HPDE6-E6E7 (cell line): ENCODE measurements around the gene SNW1.
"Not testable (repeated sequence)": the region's sequence is repeated elsewhere in the genome, so short reads cannot be mapped to it uniquely, and the experiment has no call there.

Source experiments
- DNase-seq: peaks from one replicate; pipeline ENCODE4 v3.0.0; 2011; ENCODE audit warnings: missing footprints; ENCODE audit errors: extremely low spot score

Gene SNW1

GRCh38 chr14:77747425-77747824 is 13.5 kb downstream of the SNW1 start:
- DNase-seq = not testable (repeated sequence)

DNA sequence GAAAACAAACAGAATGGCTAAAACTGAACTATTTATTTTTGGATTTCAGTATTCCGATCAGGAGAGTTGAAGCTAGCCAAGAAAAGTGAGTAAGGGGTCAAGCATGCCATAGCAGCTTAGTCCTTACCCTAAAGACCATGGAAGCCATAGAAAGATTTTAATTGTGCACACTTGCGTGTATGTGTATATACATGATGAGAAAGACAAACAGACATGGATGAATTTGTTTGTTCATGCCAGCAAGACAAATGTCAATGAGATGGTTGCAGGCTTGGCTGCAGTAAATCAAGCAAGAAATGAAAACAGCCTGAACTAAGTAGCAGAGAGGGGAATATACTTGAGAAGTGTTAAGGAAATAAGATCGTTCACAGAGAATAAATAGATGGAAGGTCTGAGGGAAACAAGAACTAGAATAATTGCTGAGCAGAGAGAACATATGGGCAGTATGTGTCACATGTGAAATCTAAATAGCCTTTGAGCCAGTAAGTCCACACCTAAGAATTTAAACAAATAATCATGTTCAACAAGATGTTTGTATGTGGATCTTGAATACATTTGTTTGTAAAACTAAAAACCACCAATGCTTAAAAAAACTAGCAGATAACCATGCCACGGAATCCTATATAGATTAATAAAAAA is 14.8 kb downstream of the SNW1 start:
- DNase-seq = no peak

DNA sequence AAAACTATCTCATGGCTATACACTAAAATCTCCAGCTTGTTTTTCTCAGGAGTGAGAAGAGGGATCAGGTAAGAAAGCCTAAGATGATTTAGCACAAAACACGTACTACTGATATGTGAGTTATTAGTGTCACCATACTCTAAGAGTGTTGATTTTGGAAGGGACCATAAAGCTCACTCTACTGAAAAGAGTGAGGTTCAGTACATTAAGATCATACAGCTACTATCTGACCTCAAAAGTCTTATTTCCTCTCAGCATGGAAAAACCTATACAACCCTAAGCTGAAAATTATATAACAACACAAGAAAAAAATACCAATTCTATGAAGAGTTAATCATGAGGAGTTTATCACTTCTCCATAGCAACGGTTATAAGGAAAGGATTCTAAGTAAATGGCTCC is 19.5 kb downstream of the SNW1 start:
- DNase-seq = no peak

GRCh38 chr14:77738559-77739250 is 22.3 kb downstream of the SNW1 start:
- DNase-seq = peak; percentile 11

DNA sequence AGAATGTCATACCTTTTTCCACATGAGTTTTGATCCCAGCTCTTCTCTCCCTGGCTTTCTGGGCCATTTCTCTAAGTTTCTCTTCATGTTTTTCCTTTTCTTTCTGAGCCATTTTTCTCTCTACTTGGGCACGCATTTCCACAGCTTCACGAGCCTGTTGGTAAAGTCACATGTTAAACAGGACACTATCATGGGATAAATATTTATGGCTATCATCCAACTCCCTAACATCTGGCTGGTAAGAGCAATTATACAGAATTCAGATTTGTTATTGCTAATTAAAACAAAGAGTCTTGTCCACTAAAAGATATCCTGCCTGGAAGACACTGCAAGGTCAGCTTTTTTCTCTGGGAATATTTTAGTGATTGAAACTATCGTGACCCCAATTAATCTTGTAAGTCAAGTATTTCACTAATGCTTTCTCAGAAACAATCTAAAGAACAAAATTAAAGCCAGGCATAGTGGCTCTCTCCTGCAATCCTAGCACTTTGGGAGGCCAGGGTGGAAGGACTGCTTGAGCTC is 29.9 kb downstream of the SNW1 start:
- no peak for DNase-seq

GRCh38 chr14:77722301-77722700 is 38.7 kb downstream of the SNW1 start:
- no peak for DNase-seq

DNA sequence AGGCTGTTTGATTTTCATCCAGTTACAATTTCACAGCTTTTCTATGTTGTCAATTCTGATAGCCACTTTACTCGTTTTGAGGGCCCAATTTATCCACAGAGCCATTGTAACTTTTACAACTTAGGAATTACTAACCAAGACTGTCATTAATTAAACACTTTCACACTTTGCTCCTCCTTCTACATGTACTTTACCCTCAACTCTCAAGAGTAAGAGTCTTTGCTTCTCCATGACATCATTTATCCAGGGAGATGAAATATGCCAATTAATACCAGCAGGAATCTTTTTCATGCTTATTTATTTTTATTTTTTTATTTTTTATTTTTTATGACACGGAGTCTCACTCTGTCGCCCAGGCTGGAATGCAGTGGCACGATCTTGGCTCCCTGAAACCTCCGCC is 39.5 kb downstream of the SNW1 start:
- DNase-seq = no peak

DNA sequence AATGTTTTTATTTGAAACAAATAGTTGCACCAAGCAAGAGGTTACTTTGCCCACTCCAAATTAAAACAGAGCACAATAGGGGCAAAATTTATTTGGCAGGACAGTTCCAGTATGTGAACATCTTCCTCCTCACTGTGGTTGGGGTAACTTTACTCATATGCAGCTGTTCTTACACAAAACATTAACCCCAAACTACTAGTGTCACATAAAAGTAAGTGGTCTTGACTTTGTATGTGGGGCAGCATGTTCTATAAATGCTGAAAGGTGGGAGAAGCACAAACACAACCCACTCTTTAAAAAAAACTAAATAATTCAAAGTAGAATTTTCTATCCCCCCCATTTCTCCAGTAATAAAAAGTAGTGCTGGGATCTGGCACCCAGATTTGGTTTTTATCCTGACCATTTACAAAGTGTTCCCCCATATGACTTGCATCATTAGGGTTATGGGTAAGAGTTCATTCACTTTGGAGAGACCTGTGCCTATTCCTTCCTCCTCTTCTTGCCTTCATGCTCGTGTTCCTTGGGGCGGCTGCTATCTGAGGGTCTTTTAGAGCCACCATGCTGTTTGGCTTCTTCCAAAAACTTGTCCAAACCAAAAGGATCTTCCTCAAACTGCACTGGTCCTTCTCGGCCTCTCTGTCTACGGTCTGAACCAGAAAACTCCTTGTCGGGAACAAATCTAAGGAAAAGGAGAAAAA is 43.2 kb downstream of the SNW1 start:
- DNase-seq = no peak

GRCh38 chr14:77714926-77715325 is 46.0 kb downstream of the SNW1 start:
- no peak for DNase-seq

- DNase-seq = no peak
Observed at GRCh38 chr14:77710364-77710763, 50.6 kb downstream of the SNW1 start.

- no peak for DNase-seq
Observed at GRCh38 chr14:77709412-77709811, 51.5 kb downstream of the SNW1 start.

DNA sequence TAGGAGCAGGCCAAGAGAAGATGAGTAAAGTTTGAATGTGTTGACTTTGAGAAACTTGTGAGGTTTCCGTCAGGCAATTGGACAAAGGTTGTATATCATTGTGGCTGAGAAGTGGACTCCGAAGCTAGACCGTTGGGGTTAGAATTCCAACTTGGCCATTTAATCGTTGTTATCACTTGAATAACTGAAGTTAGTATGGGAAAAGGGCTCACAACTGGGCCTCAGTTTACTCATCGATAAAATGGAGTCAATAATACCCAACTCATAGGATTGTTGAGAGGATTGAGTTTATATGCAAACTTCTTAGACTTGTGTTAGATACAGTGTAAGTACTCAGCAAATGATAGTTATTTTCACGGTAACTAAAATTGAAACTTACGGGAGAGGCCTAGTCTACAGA is 52.2 kb downstream of the SNW1 start:
- no peak for DNase-seq

- DNase-seq = peak; percentile 80
Observed at GRCh38 chr14:77707724-77708408, 53.1 kb downstream of the SNW1 start, which contains the start of the genes ALKBH1 and SLIRP. TSS of gene ALKBH1 (minus strand) at chr14:77708023. CDS start at chr14:77708004, 19 bp downstream. TSS of gene SLIRP (plus strand) at chr14:77708103. CDS start at chr14:77708112, 9 bp downstream.

- peak; percentile 39 for DNase-seq
Observed at GRCh38 chr14:77707355-77707723, 53.6 kb downstream of the SNW1 start.

DNA sequence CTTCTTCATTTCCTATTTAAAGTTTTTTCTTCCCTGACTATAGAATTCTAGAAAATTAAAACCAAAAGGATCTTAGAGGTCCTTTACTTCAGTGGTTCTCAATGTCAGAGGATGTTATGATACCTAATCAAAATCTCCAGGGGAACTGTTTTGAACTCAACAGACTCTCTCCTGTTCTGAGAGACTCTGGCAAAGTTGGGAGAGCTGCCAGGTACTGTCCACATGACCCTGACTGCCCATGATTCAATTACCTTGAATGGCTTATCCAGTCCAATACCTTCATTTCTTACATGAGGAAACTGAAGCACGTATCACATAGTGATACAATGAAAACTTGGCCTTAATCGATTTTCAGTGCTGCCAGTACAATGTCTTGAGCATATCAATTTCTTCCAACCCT is 69.7 kb downstream of the SNW1 start:
- DNase-seq = no peak

GRCh38 chr14:77682158-77682553 is 78.8 kb downstream of the SNW1 start:
- DNase-seq = peak; percentile 12

DNA sequence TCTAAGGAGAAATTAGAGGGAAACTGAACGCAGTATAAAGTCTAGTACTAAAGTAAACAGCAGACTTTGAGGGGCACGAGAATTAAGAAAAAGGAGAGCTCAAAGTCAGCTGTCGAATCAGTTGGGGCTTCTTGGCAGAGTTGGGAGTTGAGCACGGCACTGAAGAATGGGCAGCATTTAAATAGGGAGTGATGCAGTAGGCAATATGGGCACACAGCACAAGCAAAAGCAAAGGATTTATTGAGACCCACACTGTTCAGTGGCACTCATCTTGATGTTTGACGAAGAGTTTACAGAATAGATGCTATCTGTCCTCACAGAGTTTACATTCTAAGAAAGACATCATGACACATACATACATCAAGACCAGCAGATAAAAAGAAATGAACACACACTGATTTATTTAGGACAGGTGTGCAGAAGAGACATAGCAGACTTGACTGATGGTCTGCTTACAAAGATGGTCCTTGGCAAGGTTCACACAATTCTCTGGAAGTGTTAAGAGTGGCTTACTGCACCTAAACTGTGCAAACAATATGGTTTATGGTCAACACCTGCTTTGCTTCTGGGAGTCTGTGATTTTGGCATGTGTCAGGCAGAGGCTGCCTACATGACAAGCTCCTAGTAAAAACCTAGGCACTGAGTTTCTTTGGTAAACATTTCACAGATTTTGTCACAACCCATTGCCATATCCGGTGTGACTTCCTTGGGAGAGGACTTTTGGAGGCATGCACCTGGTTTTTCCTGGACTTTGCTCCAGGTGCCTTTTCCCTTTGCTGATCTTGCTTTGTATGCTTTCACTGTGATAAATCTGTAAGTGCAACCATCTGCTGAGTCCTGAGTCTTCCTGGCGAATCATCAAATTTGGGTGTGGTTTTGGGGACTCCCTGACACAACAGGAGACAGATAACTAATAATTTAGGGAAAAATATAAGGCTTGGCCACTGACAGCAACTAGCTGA is 79.5 kb downstream of the SNW1 start:
- DNase-seq = no peak

DNA sequence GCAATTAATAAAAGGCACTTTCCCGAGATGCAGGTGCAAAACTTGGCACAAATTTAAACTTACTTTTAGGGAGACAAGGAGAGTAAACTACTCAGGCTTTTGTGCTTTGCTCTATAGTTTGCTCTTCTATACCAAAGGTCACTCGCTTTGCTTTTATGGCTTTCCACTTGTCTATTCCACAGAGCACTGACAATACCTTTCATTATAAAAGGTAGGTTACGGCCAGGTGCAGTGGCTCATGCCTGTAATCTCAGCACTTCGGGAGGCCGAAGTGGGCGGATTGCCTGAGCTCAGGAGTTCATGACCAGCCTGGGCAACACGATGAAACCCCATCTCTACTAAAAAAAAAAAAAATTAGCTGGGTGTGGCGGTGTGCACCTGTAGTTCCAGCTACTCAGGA is 86.0 kb downstream of the SNW1 start:
- no peak for DNase-seq

DNA sequence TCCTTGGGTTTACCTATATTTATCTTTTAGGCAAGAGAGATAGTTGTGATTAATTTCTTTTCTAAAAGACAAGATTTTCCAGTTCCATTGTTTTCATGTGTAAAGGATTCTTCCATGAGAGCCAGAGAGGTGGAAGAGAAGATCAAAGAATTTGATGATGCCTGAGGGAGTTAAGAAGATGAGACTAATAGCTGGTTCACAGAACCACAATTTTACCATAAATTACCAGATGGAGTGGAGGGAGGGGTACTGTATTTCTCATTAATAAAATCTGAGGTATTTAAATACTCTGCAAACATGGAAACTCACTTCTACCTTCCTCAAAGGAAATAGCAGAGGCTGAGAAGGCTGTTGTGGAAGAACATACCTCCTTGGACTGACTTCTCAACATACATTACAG is 87.8 kb downstream of the SNW1 start:
- DNase-seq = no peak
